Stimulated activated CD8-positive, alpha-beta memory T cell treated with anti-CD3 and anti-CD28 coated beads, Interleukin-7, amount 100 ng/mL, for 1 hour (primary cell): ENCODE measurements around the gene DGKI.

Experiments
- DNase-seq, 2 donors: peaks; one replicate each; pipeline ENCODE4 v3.0.0-alpha.2; 2020; ENCODE audit warnings: low read depth in 2 of 2

DGKI gene

GRCh38 chr7:137593115-137593711 is 253.6 kb downstream of the DGKI start:
- DNase-seq, result no peak

- DNase-seq, result no peak
Observed at GRCh38 chr7:137592232-137592896, 254.4 kb downstream of the DGKI start.

DNA sequence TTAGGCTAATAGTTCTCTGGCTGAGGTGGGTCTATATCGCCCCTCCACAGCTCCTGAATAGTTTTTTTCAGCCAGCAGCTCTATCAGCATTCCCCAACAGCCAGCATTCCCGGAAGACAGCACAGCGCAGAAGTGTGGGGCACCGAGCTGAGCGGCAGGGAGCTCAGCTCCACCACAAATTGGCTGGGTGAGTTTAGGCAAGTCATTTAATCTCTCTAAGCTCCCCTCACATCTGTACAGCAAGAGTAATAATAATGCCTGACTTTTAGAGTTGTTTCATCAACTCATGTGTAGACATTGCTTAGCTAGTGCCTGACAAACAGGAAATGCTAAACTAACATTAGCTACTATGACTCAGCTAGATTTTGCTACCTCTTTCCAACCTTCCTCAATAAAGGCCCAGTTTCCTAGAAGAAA is 255.3 kb downstream of the DGKI start:
- no peak for DNase-seq

DNA sequence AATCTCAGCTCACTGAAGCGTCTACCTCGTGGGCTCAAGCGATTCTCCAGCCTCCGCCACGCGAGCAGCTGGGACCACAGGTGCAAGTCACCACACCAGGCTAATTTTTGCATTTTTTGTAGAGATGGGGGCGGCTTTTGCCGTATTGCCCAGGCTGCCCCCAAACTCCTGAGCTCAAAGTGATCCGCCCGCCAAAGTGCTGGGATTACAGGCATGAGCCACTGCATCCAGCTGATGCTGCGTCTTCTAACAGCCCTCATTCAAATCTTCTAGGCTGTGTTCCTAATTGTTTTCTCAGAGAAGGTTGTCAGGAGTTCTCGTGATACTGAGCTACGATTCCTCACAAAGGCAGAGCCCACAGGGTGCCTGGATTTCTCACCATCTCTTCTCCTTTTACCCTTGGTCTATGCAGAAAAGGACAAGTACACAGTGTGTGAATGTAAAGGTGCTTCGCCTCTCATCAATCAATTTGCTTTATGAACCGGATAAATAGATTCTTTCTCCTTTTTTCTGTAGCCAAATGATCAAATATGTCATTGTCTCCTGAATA is 255.9 kb downstream of the DGKI start:
- DNase-seq, result no peak

DNA sequence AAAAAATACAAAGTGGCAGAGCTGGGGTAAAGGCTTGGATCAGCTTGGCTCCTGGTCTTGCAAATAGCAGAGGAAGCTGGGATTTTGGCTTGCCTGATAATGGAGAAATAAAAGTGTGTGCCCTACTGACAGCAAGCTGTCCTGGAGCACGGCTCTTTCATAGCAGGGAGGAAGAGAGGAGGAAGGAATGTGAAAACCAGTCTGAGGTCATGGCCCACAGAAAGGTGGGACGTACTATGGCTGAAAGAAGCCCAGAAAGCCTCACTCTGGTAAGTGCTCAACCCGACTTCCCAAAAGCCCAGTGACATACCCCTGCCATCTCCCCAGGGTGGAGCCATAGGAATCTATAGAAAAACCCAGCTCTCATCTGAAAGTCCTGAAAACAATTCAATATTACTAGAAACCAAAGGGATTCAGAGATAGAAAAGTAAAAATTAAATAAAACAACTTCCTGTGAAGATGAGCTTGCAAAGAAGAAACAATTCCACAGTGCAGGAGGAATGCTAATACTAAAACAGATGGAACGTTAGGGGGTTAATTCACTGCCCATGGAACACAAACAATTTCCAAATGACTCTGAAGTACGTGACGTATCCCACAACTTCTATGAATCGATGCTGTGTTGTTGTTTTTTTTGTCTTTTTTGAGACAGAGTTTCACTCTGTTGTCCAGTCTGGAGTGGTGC is 256.6 kb downstream of the DGKI start:
- DNase-seq, result no peak

GRCh38 chr7:137587326-137587725 is 259.4 kb downstream of the DGKI start:
- no peak for DNase-seq

DNA sequence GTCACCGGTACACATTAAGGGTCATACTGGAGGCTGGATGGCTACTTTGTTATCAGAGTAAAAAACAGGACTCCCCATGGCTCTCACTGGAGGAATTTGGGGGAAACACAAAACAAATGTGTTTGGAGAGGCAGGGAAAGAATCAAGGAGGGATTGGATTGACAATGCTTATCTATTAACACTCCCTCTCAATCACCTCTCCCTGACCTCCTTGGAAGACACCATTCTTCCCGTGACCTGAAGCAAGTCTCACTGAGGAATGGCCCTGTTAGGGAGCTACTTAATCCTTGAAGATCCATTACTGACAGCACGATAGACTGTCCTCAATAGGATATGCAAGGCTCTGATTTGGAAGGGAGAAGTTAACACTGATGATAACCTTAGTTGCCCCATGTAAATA is 261.2 kb downstream of the DGKI start:
- no peak for DNase-seq

GRCh38 chr7:137583172-137583571 is 263.6 kb downstream of the DGKI start:
- DNase-seq, result no peak

DNA sequence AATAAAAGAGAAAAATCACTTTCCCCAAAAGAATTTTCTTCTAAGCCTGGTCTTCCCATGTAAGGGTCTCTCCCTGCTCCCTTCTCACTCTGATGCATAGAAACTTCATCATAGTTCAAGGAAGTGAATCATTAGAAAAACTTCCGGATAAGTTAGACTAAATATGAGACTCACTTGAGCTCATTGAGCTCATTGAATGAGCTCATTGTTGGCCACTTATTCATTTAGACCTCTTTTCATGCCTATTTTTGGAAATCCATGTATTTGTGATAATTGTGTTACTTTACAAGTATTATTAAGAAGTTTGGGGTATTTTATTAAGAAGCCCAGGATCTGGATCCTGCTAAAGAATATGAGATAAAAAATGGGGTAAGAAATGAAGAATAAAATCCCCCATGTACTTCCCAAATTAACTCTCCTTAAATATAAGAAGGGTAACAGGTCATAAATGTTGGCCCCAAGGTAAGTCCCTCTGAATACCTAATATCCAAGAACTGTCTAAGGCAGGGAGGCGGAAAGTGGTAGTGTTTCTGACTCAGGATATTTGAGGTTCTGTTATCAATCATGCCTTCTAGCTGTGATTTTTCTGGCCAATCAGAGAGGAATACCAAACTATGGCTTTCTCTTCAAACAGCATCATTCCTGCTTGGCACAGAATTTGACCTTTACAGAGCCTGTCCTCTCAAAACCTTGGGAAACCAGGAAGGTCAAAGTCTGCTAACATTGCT is 266.7 kb downstream of the DGKI start:
- no peak for DNase-seq

- no peak for DNase-seq
Observed at GRCh38 chr7:137578541-137578940, 268.2 kb downstream of the DGKI start.

GRCh38 chr7:137577184-137577583 is 269.6 kb downstream of the DGKI start:
- no peak for DNase-seq

DNA sequence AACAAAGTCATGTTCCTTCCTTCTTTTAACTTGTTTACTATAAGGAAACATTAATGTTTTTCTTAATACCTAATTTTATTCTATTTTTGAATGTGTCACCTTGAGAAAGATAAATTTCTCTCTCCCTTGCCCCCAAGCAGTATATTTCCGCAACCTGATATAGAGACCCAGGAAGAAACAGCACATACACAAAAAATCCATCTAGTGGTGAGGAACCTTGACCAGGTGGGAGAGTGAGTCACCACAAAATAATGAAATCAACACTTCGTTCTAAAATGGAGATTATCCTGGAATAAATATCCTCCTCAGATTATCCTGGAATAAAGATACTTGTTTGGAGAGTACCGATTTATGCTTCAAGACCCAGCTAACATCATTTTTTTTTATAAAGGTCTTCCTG is 270.3 kb downstream of the DGKI start:
- DNase-seq, result no peak

DNA sequence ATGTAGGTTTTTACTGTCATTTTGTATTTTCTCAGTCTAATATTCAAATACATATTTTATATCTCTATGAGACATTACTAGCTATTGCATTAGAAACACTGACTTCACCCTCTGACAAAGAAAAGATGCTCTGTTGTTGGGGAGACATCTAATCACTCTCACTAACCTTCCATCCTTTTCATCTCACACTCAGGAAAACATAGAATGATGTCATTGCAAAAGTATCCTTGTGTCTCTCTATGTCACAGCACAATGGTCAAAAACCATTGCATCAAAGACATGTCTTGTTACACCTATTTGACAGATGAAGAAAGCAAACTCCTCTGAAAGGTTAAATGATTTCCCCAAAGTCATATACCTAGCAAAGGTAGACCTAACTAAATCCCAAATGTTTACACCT is 272.0 kb downstream of the DGKI start:
- DNase-seq, result no peak

DNA sequence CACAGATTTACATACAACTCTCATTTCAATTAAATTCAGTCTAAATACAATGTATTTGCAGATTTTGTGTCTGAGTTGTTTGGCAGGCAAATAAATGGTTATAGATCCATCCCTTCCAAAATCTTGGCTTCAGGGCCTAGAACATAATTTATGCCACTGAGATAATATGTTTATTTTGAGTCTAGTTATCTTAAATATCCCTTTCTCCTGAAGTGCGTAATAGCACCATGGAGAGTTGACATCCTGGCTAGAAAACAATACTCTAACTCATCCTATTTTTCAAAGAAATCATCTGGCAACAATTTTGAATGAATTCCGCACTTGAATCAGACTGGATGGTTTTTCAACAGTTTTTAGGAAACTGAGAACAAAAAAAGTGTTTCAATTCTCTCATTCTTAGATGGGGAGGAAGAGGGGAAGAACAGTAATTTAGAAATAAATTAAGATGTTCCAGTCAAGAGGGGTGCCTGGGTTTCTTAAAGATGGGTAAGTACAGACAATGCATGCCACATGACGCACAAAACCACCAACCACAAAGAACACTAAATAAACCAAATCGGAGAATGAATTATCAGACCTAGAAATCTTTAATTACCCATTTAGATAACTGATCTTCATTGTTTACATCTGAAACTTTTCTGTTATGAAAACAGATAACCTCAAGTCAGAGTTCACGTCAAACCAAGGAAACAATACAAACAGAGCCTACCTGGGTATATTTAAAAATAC is 274.6 kb downstream of the DGKI start:
- no peak for DNase-seq

DNA sequence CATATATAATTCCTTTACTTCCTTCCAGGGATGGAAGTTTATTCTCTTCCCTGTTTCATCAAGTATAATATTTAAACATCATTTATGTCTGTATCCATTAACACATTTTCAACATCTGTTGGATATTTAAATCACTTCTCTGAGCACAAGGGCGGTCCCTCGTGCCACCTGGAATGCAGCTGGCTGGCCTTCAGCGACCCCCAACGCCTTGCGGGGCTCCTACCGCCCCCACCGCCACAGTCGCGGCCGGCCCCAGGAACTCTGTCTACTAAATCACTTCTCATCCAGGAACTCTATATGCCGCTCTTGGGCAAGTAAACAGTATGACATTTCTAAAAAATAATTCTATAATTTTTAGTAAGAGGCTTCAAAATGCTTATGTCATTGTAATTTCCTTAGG is 282.1 kb downstream of the DGKI start:
- DNase-seq, result no peak

DNA sequence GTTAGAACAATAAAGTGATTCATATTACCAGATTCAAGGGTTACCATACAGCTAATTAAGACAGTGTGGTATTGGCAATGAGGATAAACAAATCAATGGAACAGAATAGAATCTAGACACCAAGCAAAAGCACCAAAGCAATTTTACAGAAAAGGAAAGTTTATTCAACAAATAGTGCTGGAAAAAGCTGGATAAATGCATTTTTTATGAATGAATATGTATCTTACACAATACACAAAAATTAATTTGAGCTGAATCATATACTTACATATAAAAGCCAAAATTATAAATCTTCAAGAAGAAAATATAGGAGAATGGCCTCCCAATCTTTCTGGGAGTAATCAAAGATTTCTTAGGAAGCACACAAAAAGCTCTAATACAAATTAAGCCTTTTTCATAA is 282.8 kb downstream of the DGKI start:
- no peak for DNase-seq

- no peak for DNase-seq
Observed at GRCh38 chr7:137547485-137547884, 299.3 kb downstream of the DGKI start.

GRCh38 chr7:137546671-137547070 is 300.1 kb downstream of the DGKI start:
- DNase-seq, result no peak

GRCh38 chr7:137546009-137546408 is 300.8 kb downstream of the DGKI start:
- no peak for DNase-seq

GRCh38 chr7:137545059-137545716 is 301.6 kb downstream of the DGKI start:
- no peak for DNase-seq

GRCh38 chr7:137544453-137545058 is 302.2 kb downstream of the DGKI start:
- no peak for DNase-seq
